D721Med (cell line): ENCODE measurements around the gene AFDN.
"Not testable (repeated sequence)": the region's sequence is repeated elsewhere in the genome, so short reads cannot be mapped to it uniquely, and the experiment has no call there.

Source experiments
- DNase-seq: peaks from one replicate; pipeline ENCODE4 v3.0.0; 2011; ENCODE audit warnings: low spot score; ENCODE audit not compliant: insufficient read length
- FAIRE-seq: peaks from 2 replicates; lab custom pipeline; 2011; peaks lifted over from hg19 to GRCh38; lab: Jason Lieb, UNC
- TF ChIP-seq, protein P1 (sequence below): IDR thresholded peaks from 2 replicates; pipeline ENCODE4 v1.5.1; 2012; ENCODE audit warnings: mild to moderate bottlenecking, control low read depth; ENCODE audit not compliant: insufficient read depth; ENCODE audit errors: missing control alignments

Gene AFDN

DNA sequence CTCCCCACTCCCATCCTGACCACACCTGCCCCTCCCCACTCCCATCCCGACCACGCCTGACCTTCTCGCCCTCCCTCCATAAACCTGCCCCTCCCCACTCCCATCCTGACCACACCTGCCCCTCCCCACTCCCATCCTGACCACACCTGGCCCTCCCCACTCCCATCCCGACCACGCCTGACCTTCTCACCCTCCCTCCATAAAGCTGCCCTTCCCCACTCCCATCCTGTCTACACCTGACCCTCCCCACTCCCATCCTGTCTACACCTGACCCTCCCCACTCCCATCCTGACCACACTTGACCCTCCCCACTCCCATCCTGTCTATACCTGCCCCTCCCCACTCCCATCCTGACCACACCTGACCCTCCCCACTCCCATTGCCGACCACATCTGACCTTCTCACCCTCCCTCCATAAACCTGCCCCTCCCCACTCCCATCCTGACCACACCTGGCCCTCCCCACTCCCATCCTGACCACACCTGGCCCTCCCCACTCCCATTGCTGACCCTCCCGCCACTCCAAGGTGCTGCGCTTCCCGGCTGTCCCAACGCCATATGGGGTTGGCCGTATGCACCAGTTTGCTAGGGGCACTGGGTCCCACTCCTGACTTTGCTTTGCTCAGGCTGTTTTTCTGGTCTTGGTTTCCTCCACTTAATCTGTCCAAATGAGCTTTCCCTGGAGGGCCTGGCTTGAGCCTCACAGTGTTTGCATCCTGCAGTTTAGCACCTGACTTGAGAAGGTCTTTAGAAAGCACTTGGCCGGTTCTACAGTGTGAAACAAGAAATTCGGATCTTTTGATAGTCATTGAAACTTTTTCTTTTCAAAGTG lies 173.7 kb downstream of the AFDN start:
- no peak for FAIRE-seq
- TF ChIP-seq, protein P1, sequence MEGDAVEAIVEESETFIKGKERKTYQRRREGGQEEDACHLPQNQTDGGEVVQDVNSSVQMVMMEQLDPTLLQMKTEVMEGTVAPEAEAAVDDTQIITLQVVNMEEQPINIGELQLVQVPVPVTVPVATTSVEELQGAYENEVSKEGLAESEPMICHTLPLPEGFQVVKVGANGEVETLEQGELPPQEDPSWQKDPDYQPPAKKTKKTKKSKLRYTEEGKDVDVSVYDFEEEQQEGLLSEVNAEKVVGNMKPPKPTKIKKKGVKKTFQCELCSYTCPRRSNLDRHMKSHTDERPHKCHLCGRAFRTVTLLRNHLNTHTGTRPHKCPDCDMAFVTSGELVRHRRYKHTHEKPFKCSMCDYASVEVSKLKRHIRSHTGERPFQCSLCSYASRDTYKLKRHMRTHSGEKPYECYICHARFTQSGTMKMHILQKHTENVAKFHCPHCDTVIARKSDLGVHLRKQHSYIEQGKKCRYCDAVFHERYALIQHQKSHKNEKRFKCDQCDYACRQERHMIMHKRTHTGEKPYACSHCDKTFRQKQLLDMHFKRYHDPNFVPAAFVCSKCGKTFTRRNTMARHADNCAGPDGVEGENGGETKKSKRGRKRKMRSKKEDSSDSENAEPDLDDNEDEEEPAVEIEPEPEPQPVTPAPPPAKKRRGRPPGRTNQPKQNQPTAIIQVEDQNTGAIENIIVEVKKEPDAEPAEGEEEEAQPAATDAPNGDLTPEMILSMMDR = no peak
- DNase-seq = no peak

- TF ChIP-seq, protein P1 = no peak
- DNase-seq = no peak
- FAIRE-seq = no peak
Measured at GRCh38 chr6:168001029-168001332, 174.3 kb downstream of the AFDN start.

- not testable (repeated sequence) for FAIRE-seq, DNase-seq
Measured at GRCh38 chr6:168001514-168001913, 174.8 kb downstream of the AFDN start.

DNA sequence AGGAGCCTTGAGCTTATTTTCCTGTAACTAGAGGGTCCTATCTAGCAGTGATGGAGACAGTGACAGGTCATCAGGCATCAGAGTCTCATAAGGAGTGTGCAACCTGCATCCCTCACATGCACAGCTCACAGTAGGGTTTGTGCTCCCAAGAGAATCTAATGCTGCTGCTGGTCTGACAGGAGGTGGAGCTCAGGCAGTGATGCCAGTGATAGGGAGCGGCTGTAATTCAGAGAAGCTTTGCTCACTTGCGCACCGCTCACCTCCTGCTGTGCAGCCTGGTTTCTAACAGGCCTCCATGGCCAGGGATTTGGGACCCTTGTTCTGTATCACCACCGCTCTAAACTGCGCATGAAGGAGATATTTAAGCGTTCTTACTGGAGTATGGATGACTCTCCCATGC lies 176.1 kb downstream of the AFDN start:
- no peak for DNase-seq
- FAIRE-seq = no peak
- TF ChIP-seq, protein P1 = no peak

GRCh38 chr6:168004023-168004422 lies 177.3 kb downstream of the AFDN start:
- DNase-seq (no peak), FAIRE-seq (no peak)
- TF ChIP-seq, protein P1 = no peak

DNA sequence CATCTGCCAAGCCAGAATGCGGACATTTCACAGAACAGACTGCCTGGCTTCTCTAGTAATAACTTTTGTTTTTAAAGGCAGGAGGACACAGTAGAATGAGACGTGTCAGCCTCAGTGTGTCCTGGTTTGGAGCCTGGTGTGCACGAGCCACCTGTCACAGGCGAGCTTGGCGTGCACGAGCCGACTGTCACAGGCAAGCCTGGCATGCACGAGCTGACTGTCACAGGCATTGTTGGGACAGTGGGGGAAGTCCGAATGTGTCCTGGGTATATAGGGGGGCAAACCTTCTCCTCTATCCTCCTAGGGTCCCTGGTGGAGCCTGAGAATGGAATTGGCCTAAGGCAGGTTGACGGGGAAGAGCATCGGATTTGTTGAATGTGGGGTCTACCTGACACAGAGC lies 178.2 kb downstream of the AFDN start:
- TF ChIP-seq, protein P1 = no peak

DNA sequence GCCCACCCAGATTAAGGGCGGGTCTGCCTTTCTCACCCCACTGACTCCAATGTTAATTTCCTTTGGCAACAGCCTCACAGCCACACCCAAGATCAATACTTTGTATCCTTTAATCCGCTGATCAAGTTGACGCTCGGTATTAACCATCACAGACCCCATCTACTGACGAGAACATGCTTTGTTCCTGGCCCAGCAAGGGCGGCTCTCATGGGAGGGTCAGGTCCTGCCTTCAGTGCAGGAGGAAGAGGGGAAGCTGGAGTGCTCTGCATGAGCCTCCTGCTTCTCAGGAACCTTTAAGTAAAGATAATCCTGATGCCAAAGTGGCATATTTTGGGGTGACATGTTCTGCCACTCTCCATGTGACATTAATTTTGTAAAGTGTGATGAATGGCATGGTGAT lies 179.1 kb downstream of the AFDN start:
- FAIRE-seq = no peak
- DNase-seq = no peak
- TF ChIP-seq, protein P1 = no peak

More for the DNA sequence above, 178.2 kb downstream of the AFDN start:
- FAIRE-seq (no peak), DNase-seq (no peak)
